Activated T-cell treated with anti-CD3 and anti-CD28 coated beads, Interleukin-2, amount 50 U/mL, for 4 hours (primary cell): ENCODE measurements around the gene NFASC. TPM values are rescaled to one million over a fixed set of nuclear protein-coding genes. Genes with fewer than 3 reads are reported as not detected.

Experiments used
- ATAC-seq, 2 donors: fragments of 200-7000 bp; cut with Tn5 transposase; one replicate each; pipeline ENCODE4 v1.10.0; 2021
- DNase-seq: peaks from one replicate; pipeline ENCODE4 v3.0.0-alpha.2; 2020
- H3K27me3 Mint-ChIP-seq: one replicate; pipeline ENCODE4 v1.8.0; 2021; ENCODE audit warnings: low read depth, mixed read lengths
- H3K36me3 Mint-ChIP-seq: one replicate; pipeline ENCODE4 v1.8.0; 2022; ENCODE audit warnings: mixed read lengths; ENCODE audit not compliant: insufficient read depth
- H3K4me1 Mint-ChIP-seq: one replicate; pipeline ENCODE4 v1.8.0; 2021; ENCODE audit warnings: low read depth, mixed read lengths
- H3K4me3 Mint-ChIP-seq: one replicate; pipeline ENCODE4 v1.8.0; 2021; ENCODE audit warnings: mild to moderate bottlenecking, moderate library complexity, mixed read lengths
- H3K9me3 Mint-ChIP-seq: one replicate; pipeline ENCODE4 v1.8.0; 2021; ENCODE audit warnings: mixed read lengths
- total RNA-seq, 3 donors: library from RNA; stranded (reverse); gene quantifications; one replicate each; pipeline ENCODE4 v1.2.1, GENCODE V29; 2021

Gene NFASC
- total RNA-seq, 3 donors from 2014 or later = 0.13 to 0.41 (median 0.13) TPM

- no peak overlapping the region for H3K4me3 Mint-ChIP-seq
- no peaks in the 10 kb centered on the region for H3K36me3 Mint-ChIP-seq
- DNase-seq = no peak
- no peaks in the 10 kb centered on the region for H3K9me3 Mint-ChIP-seq
- H3K27me3 Mint-ChIP-seq = peaks cover 20% of the 10 kb centered on the region
- no peak for ATAC-seq
- H3K4me1 Mint-ChIP-seq = no peaks in the 10 kb centered on the region
These were observed 17.2 kb downstream of the NFASC start for GRCh38 chr1:204887846-204888245.

GRCh38 chr1:204888294-204888693 lies 17.6 kb downstream of the NFASC start:
- no peaks in the 10 kb centered on the region for H3K4me1 Mint-ChIP-seq
- ATAC-seq (no peak), DNase-seq (no peak)
- no peaks in the 10 kb centered on the region for H3K9me3 Mint-ChIP-seq
- no peak overlapping the region for H3K4me3 Mint-ChIP-seq
- H3K36me3 Mint-ChIP-seq = no peaks in the 10 kb centered on the region
- peaks cover 20% of the 10 kb centered on the region for H3K27me3 Mint-ChIP-seq

GRCh38 chr1:204889681-204890383 lies 19.2 kb downstream of the NFASC start:
- no peaks in the 10 kb centered on the region for H3K4me1 Mint-ChIP-seq
- H3K27me3 Mint-ChIP-seq = peaks cover 27% of the 10 kb centered on the region
- H3K4me3 Mint-ChIP-seq = no peak overlapping the region
- DNase-seq (no peak), ATAC-seq (no peak)
- H3K9me3 Mint-ChIP-seq = no peaks in the 10 kb centered on the region
- no peaks in the 10 kb centered on the region for H3K36me3 Mint-ChIP-seq

GRCh38 chr1:204891860-204892259 lies 21.2 kb downstream of the NFASC start:
- no peaks in the 10 kb centered on the region for H3K36me3 Mint-ChIP-seq
- H3K4me1 Mint-ChIP-seq = no peaks in the 10 kb centered on the region
- H3K27me3 Mint-ChIP-seq = peaks cover 39% of the 10 kb centered on the region
- no peak overlapping the region for H3K4me3 Mint-ChIP-seq
- ATAC-seq (no peak), DNase-seq (no peak)
- no peaks in the 10 kb centered on the region for H3K9me3 Mint-ChIP-seq

GRCh38 chr1:204894031-204894430 lies 23.4 kb downstream of the NFASC start:
- H3K9me3 Mint-ChIP-seq = no peaks in the 10 kb centered on the region
- no peak for ATAC-seq
- H3K4me3 Mint-ChIP-seq = no peak overlapping the region
- DNase-seq = no peak
- H3K4me1 Mint-ChIP-seq = no peaks in the 10 kb centered on the region
- peaks cover 46% of the 10 kb centered on the region for H3K27me3 Mint-ChIP-seq
- no peaks in the 10 kb centered on the region for H3K36me3 Mint-ChIP-seq

GRCh38 chr1:204894606-204895005 lies 23.9 kb downstream of the NFASC start:
- H3K4me1 Mint-ChIP-seq = no peaks in the 10 kb centered on the region
- H3K36me3 Mint-ChIP-seq = no peaks in the 10 kb centered on the region
- H3K27me3 Mint-ChIP-seq = peaks cover 49% of the 10 kb centered on the region
- DNase-seq (no peak), ATAC-seq (no peak)
- H3K9me3 Mint-ChIP-seq = no peaks in the 10 kb centered on the region
- H3K4me3 Mint-ChIP-seq = no peak overlapping the region

GRCh38 chr1:204896023-204896422 lies 25.4 kb downstream of the NFASC start:
- peaks cover 44% of the 10 kb centered on the region for H3K27me3 Mint-ChIP-seq
- H3K4me3 Mint-ChIP-seq = no peak overlapping the region
- no peaks in the 10 kb centered on the region for H3K36me3 Mint-ChIP-seq
- no peaks in the 10 kb centered on the region for H3K4me1 Mint-ChIP-seq
- ATAC-seq = no peak
- no peak for DNase-seq
- H3K9me3 Mint-ChIP-seq = no peaks in the 10 kb centered on the region

GRCh38 chr1:204896787-204897469 lies 26.3 kb downstream of the NFASC start:
- Mint-ChIP-seq H3K27me3 (peaks cover 46% of the 10 kb centered on the region), H3K36me3 (no peaks in the 10 kb centered on the region), H3K4me3 (no peak overlapping the region), H3K9me3 (no peaks in the 10 kb centered on the region), H3K4me1 (no peaks in the 10 kb centered on the region)
- ATAC-seq = no peak
- DNase-seq = no peak

GRCh38 chr1:204900721-204901120 lies 30.1 kb downstream of the NFASC start:
- no peak for DNase-seq
- H3K36me3 Mint-ChIP-seq = no peaks in the 10 kb centered on the region
- no peak overlapping the region for H3K4me3 Mint-ChIP-seq
- H3K9me3 Mint-ChIP-seq = no peaks in the 10 kb centered on the region
- no peak for ATAC-seq
- peaks cover 41% of the 10 kb centered on the region for H3K27me3 Mint-ChIP-seq
- H3K4me1 Mint-ChIP-seq = no peaks in the 10 kb centered on the region

GRCh38 chr1:204902671-204903070 lies 32.0 kb downstream of the NFASC start:
- DNase-seq (no peak), ATAC-seq (no peak)
- peaks cover 38% of the 10 kb centered on the region for H3K27me3 Mint-ChIP-seq
- H3K4me1 Mint-ChIP-seq = no peaks in the 10 kb centered on the region
- H3K9me3 Mint-ChIP-seq = no peaks in the 10 kb centered on the region
- no peak overlapping the region for H3K4me3 Mint-ChIP-seq
- no peaks in the 10 kb centered on the region for H3K36me3 Mint-ChIP-seq

GRCh38 chr1:204904228-204904810 lies 33.7 kb downstream of the NFASC start:
- H3K4me1 Mint-ChIP-seq = no peaks in the 10 kb centered on the region
- H3K36me3 Mint-ChIP-seq = no peaks in the 10 kb centered on the region
- no peaks in the 10 kb centered on the region for H3K9me3 Mint-ChIP-seq
- H3K27me3 Mint-ChIP-seq = peaks cover 37% of the 10 kb centered on the region
- no peak for DNase-seq
- no peak for ATAC-seq
- no peak overlapping the region for H3K4me3 Mint-ChIP-seq

GRCh38 chr1:204909109-204909508 lies 38.4 kb downstream of the NFASC start:
- H3K4me1 Mint-ChIP-seq = no peaks in the 10 kb centered on the region
- no peak for DNase-seq
- no peak overlapping the region for H3K4me3 Mint-ChIP-seq
- H3K36me3 Mint-ChIP-seq = no peaks in the 10 kb centered on the region
- H3K9me3 Mint-ChIP-seq = no peaks in the 10 kb centered on the region
- peak in 1 of 2 donors; percentile 41 for ATAC-seq
- peaks cover 19% of the 10 kb centered on the region for H3K27me3 Mint-ChIP-seq

- H3K4me3 Mint-ChIP-seq = no peak overlapping the region
- H3K36me3 Mint-ChIP-seq = peaks cover 2% of the 10 kb centered on the region
- DNase-seq (no peak), ATAC-seq (no peak)
- H3K4me1 Mint-ChIP-seq = no peaks in the 10 kb centered on the region
- H3K27me3 Mint-ChIP-seq = peaks cover 15% of the 10 kb centered on the region
- H3K9me3 Mint-ChIP-seq = peaks cover 3% of the 10 kb centered on the region
These were observed 45.3 kb downstream of the NFASC start for GRCh38 chr1:204915861-204916495.

- no peak for DNase-seq
- peaks cover 3% of the 10 kb centered on the region for H3K9me3 Mint-ChIP-seq
- H3K36me3 Mint-ChIP-seq = peaks cover 2% of the 10 kb centered on the region
- peaks cover 11% of the 10 kb centered on the region for H3K27me3 Mint-ChIP-seq
- H3K4me3 Mint-ChIP-seq = no peak overlapping the region
- no peaks in the 10 kb centered on the region for H3K4me1 Mint-ChIP-seq
- no peak for ATAC-seq
These were observed 47.1 kb downstream of the NFASC start for GRCh38 chr1:204917802-204918201.
